Skin of body (tissue), 2 donors: ENCODE measurements around the gene FCHSD2. TPM values are rescaled to one million over a fixed set of nuclear protein-coding genes. Genes with fewer than 3 reads are reported as not detected.
"Not testable (repeated sequence)": the region's sequence is repeated elsewhere in the genome, so short reads cannot be mapped to it uniquely, and the experiment has no call there.

Experiments
- DNase-seq: peaks from one replicate; lab custom pipeline; 2025; lab: John Stamatoyannopoulos, UW
- total RNA-seq: library from RNA; depleted of rRNA; stranded (reverse); fragments of >200 nt; gene quantifications from one replicate; pipeline ENCODE4 v1.2.3, GENCODE V29; 2014

FCHSD2 gene
- total RNA-seq, 1 donor from 2014 or later = 18.7 TPM

GRCh38 chr11:73013021-73013420, 129.1 kb downstream of the FCHSD2 start:
- DNase-seq = no peak

- DNase-seq = peak; percentile 3
These were observed 129.8 kb downstream of the FCHSD2 start for GRCh38 chr11:73012121-73012863.

GRCh38 chr11:73011126-73011817, 130.8 kb downstream of the FCHSD2 start:
- DNase-seq = no peak

GRCh38 chr11:73009972-73010371, 132.1 kb downstream of the FCHSD2 start:
- no peak for DNase-seq

- no peak for DNase-seq
These were observed 138.0 kb downstream of the FCHSD2 start for GRCh38 chr11:73004088-73004487.

GRCh38 chr11:73003088-73003487, 139.0 kb downstream of the FCHSD2 start:
- DNase-seq = no peak

- DNase-seq = no peak
These were observed 139.9 kb downstream of the FCHSD2 start for GRCh38 chr11:73002214-73002613.

- DNase-seq = peak; percentile 4
These were observed 140.5 kb downstream of the FCHSD2 start for GRCh38 chr11:73001615-73002014.

- no peak for DNase-seq
These were observed 143.4 kb downstream of the FCHSD2 start for GRCh38 chr11:72998676-72999075.

- DNase-seq = no peak
These were observed 145.2 kb downstream of the FCHSD2 start for GRCh38 chr11:72996959-72997358.

- DNase-seq = no peak
These were observed 152.4 kb downstream of the FCHSD2 start for GRCh38 chr11:72989727-72990126.

- DNase-seq = no peak
These were observed 153.3 kb downstream of the FCHSD2 start for GRCh38 chr11:72988821-72989220.

GRCh38 chr11:72985645-72986044, 156.5 kb downstream of the FCHSD2 start:
- DNase-seq = no peak

GRCh38 chr11:72984453-72985077, 157.6 kb downstream of the FCHSD2 start:
- DNase-seq = no peak

GRCh38 chr11:72983560-72983959, 158.6 kb downstream of the FCHSD2 start:
- DNase-seq = no peak

GRCh38 chr11:72981971-72982685, 160.0 kb downstream of the FCHSD2 start:
- no peak for DNase-seq

- DNase-seq = no peak
These were observed 161.0 kb downstream of the FCHSD2 start for GRCh38 chr11:72981080-72981479.

GRCh38 chr11:72977782-72978181, 164.3 kb downstream of the FCHSD2 start:
- not testable (repeated sequence) for DNase-seq

GRCh38 chr11:72976522-72976892, 165.6 kb downstream of the FCHSD2 start:
- not testable (repeated sequence) for DNase-seq

- peak; percentile 69 for DNase-seq
These were observed 166.2 kb downstream of the FCHSD2 start for GRCh38 chr11:72975778-72976521.
